Left lobe of liver (tissue), 2 donors: Measurements from ENCODE around the gene EPHB2. TPM values are rescaled to one million over a fixed set of nuclear protein-coding genes. Genes with fewer than 3 reads are reported as not detected.

Experiments used
- ATAC-seq: fragments of 200-7000 bp; cut with Tn5 transposase; one replicate; pipeline ENCODE4 v1.9.1; 2020; ENCODE audit warnings: mild to moderate bottlenecking, moderate library complexity
- DNase-seq: peaks from one replicate; pipeline ENCODE4 v3.0.0-alpha.2; 2020; ENCODE audit warnings: low spot score
- total RNA-seq: library from RNA; stranded (reverse); gene quantifications from one replicate; pipeline ENCODE4 v1.2.1, GENCODE V29; 2021
- donor health status: DM: no; HTN: no; CAD: no; lungs with moderate emphysema.
- donor health status: DM: no; HTN: yes; CAD: no.

The EPHB2 gene
- total RNA-seq, 1 donor from 2014 or later = 0.38 TPM

GRCh38 chr1:22852144-22852655 lies 141.6 kb downstream of the EPHB2 start:
- no peak for DNase-seq
- no peak for ATAC-seq

DNA sequence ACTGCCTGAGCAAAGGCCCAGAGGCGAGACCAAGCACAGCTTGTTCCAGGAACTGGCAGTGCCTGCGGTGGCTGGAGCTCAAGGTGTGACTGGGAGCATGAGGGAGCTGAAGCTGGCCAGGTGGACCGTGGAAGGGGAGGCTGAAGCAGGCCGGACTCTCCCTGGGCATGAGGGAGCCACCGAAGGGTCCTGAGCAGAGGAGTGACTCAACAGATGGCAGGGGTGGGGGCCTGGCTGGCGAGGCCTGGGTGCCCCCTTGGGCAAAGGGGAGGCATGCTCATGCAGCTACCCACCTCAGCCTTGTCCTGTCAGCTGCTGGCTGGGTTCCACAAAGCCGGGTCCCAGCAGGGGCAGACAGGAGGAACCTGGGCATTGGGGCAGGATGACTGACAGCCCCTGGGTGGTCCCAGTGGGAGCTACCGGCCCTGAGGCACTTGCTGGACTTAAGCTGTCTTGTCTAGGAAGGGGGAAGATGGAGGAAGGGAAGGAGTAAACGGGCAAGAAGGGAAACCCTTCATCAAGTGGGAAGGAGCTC lies 143.1 kb downstream of the EPHB2 start:
- ATAC-seq = no peak
- DNase-seq = no peak

GRCh38 chr1:22854688-22855565 lies 144.3 kb downstream of the EPHB2 start:
- DNase-seq (no peak), ATAC-seq (no peak)

GRCh38 chr1:22855668-22856606 lies 145.3 kb downstream of the EPHB2 start:
- DNase-seq (no peak), ATAC-seq (no peak)

DNA sequence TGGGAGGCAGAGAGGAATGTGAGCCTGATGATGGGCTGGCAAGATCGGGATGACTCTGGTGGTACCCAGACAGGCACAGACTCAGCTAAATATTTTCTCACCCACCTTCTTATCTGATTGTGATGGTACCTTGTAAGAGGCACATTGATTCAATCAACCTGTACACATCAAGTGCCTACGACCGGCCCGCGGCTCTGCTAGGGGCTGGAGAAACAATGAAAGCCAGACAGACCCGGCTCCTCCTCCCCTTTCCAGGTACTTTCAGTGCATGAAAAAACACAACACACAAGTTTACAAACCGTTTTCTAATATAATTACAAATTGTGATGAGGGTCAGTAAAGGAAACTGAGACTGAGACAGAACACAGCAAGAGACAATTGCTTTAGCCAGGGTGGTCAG lies 147.0 kb downstream of the EPHB2 start:
- ATAC-seq (no peak), DNase-seq (no peak)

- ATAC-seq (no peak), DNase-seq (no peak)
Measured at GRCh38 chr1:22860414-22860800, 149.8 kb downstream of the EPHB2 start.

- ATAC-seq = no peak
- no peak for DNase-seq
Measured at GRCh38 chr1:22860883-22861385, 150.3 kb downstream of the EPHB2 start.

DNA sequence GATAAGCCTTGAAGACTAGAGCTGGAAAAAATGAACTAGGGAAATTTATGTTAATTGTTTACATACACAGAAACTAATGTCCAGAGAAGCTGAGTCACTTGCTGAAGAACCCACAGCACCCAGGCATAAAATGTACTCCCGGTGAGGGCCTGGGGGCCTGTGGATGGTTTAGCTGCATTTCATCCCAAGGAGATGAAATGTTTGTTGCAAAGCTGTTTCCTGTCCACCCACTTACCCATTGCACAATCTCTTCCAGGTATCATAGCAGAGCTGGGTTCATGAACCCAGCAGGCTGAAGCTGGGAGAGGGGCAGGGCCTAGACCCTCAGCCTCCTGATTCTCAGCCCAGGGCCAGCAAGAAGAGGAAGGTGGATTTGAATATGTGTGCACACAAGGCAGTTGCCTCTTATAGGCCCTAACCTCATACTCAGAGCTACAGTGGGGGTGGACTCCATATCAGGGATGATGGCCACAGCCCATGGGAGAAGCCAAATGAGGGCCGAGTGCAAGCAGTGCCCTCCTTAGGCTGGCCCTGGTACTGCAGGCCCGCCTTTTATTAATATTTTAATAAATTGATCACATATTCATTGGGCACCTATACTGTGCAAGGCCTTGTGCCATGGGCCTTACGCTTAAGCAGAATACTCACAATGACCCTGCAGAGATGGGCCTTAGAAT lies 151.3 kb downstream of the EPHB2 start:
- peak; percentile 82 for ATAC-seq
- DNase-seq = no peak

DNA sequence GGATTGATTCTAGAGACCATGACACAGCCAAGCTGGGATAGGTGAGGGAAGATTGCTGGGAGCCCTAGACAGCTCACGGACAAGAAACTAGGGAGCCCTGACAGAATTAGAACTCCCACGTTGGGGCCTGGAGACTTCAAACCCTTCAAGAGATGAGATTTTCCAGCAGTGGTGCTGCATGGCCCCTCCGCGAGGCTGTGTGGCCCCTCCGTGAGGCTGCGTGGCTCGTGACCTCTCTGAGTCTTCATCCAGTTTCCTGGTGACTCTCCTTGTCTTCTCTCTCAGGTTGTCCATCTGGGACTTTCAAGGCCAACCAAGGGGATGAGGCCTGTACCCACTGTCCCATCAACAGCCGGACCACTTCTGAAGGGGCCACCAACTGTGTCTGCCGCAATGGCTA lies 152.1 kb downstream of the EPHB2 start:
- ATAC-seq (no peak), DNase-seq (no peak)

- ATAC-seq (no peak), DNase-seq (no peak)
Measured at GRCh38 chr1:22863766-22864165, 153.1 kb downstream of the EPHB2 start.

DNA sequence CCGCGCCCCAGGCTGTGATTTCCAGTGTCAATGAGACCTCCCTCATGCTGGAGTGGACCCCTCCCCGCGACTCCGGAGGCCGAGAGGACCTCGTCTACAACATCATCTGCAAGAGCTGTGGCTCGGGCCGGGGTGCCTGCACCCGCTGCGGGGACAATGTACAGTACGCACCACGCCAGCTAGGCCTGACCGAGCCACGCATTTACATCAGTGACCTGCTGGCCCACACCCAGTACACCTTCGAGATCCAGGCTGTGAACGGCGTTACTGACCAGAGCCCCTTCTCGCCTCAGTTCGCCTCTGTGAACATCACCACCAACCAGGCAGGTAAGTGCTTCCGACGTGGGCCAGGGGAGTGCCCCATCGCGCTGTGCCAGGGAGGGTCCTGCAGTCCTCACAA lies 154.2 kb downstream of the EPHB2 start:
- ATAC-seq = no peak
- DNase-seq = no peak

GRCh38 chr1:22865736-22866135 lies 155.1 kb downstream of the EPHB2 start:
- no peak for ATAC-seq
- DNase-seq = no peak

DNA sequence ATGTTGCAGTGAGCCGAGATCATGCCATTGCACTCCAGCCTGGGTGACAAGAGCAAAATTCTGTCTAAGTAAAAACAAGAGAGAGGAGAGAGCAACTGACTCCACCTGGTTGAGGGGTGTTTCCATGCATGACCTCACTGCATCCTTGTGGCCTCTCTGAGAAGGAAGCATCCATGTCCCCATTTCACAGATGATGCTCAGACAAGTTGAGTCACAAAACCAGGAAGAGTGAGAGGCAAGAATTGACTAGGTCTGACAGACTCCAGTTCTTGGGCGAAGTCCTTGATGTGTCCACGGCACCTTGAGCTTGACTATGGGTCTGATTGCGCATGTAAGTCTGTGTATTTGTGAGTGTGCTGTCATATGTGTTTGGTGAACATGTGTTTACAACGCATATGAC lies 156.2 kb downstream of the EPHB2 start:
- no peak for ATAC-seq
- DNase-seq = no peak

GRCh38 chr1:22868331-22868730 lies 157.7 kb downstream of the EPHB2 start:
- no peak for DNase-seq
- ATAC-seq = no peak

DNA sequence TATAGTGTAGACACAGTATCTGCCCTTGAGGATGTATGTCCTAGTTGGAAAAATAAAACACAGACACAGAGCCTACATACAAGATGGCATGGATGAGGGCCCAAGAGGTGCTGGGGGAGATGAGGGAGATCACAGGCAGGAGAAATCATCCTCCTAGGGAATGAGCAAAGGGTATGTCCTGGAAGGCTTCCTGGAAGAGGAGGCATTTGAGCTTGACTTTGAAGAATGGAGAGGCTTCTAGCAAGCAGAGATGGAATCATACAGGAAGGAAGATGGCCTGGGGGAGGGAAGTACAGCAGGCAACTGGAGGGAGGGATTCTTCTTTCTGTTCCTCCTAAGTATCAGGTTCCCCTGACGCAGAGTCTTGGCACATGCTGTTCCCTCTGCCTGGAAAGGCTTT lies 158.7 kb downstream of the EPHB2 start:
- DNase-seq (no peak), ATAC-seq (no peak)

DNA sequence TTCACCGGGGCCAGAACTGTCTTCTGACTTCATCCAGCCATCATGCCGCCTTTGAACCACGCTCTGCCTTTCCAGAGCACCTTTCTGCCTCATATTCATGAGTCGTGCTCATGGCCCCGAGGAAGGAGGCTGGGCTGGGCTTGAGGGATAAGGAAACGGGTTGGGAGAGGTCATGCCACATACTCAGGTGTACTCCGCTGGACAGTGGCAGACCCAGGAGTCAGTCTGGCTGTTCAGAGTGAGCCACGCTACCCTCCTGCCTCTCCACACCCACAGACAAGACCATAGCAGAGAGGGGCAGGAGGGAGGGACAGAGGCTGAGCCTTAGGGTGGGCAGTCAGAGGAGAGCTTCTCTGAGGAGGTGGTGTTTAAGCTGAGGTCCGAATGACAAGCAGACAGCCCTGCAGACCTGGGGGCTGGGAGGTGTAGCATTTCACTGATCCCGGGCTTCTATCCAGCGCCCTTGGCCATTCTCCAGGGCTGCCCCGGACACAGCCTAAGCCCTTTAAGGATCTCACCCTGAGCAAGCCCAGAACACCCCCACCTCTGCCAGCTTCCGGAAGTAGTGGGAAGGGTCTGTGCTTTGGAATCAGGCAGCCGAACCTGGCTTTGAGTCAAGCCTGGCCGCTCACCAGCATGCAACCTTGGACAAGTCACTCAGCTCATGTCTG lies 159.7 kb downstream of the EPHB2 start:
- DNase-seq (no peak), ATAC-seq (no peak)

GRCh38 chr1:22872981-22873664 lies 162.5 kb downstream of the EPHB2 start:
- no peak for DNase-seq
- ATAC-seq = peak; percentile 44

DNA sequence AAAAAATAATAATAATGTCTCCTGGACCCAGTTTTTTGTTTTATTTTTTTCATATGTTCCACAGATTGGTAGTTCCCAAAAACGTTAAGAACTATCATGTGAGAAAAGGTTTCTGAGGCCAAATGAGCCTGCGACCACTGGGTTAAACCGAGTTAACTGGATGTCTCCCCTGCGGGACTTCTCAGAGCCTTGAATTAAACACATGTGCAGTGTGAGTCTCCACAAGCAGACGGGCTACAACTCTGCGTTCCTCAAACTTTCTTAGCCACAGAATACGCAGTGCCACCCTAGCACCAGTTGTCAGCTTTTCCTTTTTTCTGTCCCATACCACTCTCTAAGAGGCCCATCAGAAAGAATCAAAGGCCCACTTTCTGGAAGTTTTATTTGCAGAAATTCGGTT lies 164.1 kb downstream of the EPHB2 start:
- DNase-seq (no peak), ATAC-seq (no peak)

GRCh38 chr1:22875241-22875640 lies 164.6 kb downstream of the EPHB2 start:
- no peak for DNase-seq
- no peak for ATAC-seq
